GM13977 (cell line): ENCODE results near the gene ZFP62.

Experiments used
- DNase-seq: peaks from one replicate; pipeline ENCODE4 v3.0.0; 2012; ENCODE audit warnings: low spot score
- CTCF ChIP-seq: IDR thresholded peaks from 2 replicates; pipeline ENCODE4 v1.5.1; 2012; ENCODE audit warnings: mild to moderate bottlenecking, control low read depth; ENCODE audit not compliant: insufficient read depth; ENCODE audit errors: extremely low read depth, missing control alignments
- in situ Hi-C: fragments of 300-500 bp; cut with MboI; formaldehyde crosslinking; loops from one replicate; pipeline ENCODE4 v1.12.0; 2022; ENCODE audit warnings: low sequenced_read_pairs, low pct_unique_long_range_greater_than_20kb, mixed read lengths, inconsistent platforms; ENCODE audit not compliant: unreplicated experiment

Gene ZFP62

GRCh38 chr5:180866985-180867384 is 5.9 kb upstream of the ZFP62 start:
- no peak for TF ChIP-seq CTCF
- in situ Hi-C loops: no loop called here
- no peak for DNase-seq

- in situ Hi-C loops: no loop called here
- no peak for TF ChIP-seq CTCF
- DNase-seq: no peak
These were observed 5.1 kb upstream of the ZFP62 start for GRCh38 chr5:180865981-180866695.

DNA sequence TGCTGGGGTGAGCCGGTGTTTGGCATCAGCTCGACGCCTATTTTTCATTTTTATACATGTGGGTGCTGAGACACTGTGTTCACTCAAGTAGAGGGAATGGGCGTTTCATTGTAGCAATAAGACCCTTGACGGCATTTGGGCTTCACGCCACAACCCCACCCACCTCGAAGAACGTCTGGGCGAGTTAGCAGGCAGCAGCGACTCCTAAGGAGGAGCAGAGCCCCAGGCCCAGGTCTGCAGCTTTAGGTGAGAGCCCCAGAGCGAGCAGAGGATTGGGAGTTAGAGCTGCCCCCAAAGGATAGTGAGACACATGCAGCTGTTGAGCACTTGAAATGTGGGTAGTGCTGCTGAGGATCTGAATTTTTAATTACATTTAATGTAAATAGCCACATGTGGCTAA is 1.6 kb upstream of the ZFP62 start:
- TF ChIP-seq CTCF: no peak
- in situ Hi-C loops: no loop called here
- no peak for DNase-seq

DNA sequence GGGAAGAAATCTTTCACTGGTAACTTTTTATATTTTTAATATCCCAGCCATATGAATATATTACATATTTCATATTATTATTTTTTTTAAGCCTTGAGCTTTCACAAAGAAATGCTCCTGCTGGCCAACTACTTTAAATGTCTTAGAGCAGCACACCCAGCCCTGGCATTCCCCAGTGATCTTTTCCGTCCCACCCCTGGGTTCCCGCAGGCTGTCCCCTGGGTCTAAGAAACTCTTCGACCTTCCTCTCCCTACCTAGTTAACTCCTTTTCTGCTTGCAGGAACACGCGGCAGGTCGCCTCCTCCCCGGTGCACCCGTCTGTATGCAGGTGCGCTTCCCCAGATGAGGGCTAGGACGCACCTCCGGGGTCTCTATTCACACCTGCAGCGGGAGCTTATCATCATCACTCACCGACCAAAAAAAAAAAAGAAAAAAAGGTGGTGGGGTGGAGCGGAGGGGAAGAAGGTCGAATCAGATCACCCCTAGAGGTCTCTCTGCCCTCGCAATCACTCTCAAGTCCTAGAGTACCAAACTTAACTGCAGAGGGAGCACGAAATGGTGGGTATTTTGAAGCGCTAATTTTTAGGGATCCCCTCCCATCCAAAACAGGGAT is 696 bp downstream of the ZFP62 start:
- peak; percentile 34 for TF ChIP-seq CTCF
- in situ Hi-C loops: no loop called here
- peak; percentile 79 for DNase-seq

GRCh38 chr5:180858586-180858985 is 2.5 kb downstream of the ZFP62 start:
- in situ Hi-C loops: no loop called here
- TF ChIP-seq CTCF: no peak
- no peak for DNase-seq

- DNase-seq: no peak
- TF ChIP-seq CTCF: no peak
- in situ Hi-C loops: no loop called here
These were observed 7.3 kb downstream of the ZFP62 start for GRCh38 chr5:180853848-180854176.
